K562 (cell line): ENCODE results near the gene DAG1. TPM values are rescaled to one million over a fixed set of nuclear protein-coding genes. Genes with fewer than 3 reads are reported as not detected.

ENCODE experiments used
- ARID1B ChIP-seq: fragments of 450-650 bp; IDR thresholded peaks from 2 replicates; pipeline ENCODE4 v1.6.1; 2016; ENCODE audit warnings: antibody characterized with exemption, mild to moderate bottlenecking, inconsistent platforms
- CEBPG ChIP-seq, 3 experiments: fragments of 200-800 bp in 1 of 3; sonication (Bioruptor generic) in 1 of 3; sonication (generic) in 1 of 3; formaldehyde crosslinking in 1 of 3; IDR thresholded peaks in 2 of 3; conservative IDR thresholded peaks in 1 of 3; 2 replicates each; pipeline versions ENCODE4 v1.6.1 to v1.8.0; 2016 to 2022; ENCODE audit warnings: missing compliant biosample characterization in 2 of 3, missing genetic modification characterization in 2 of 3, mild to moderate bottlenecking in 1 of 3, missing genetic modification reagents in 1 of 3
- JUN ChIP-seq, 2 experiments: sonication (generic) in 1 of 2; formaldehyde crosslinking in 1 of 2; IDR thresholded peaks; 2 replicates each; pipeline versions ENCODE4 v1.6.1 to v1.8.0; 2012 to 2022; ENCODE audit warnings: borderline replicate concordance in 2 of 2, mild to moderate bottlenecking in 2 of 2, improper control_type of control experiment in 1 of 2, low read depth in 1 of 2, low read length in 1 of 2, missing genetic modification reagents in 1 of 2
- KAT7 ChIP-seq: sonication (generic); formaldehyde crosslinking; IDR thresholded peaks from 2 replicates; pipeline ENCODE4 v1.8.0; 2022; ENCODE audit warnings: missing genetic modification reagents, mild to moderate bottlenecking, borderline replicate concordance
- MAFF ChIP-seq: IDR thresholded peaks from 2 replicates; pipeline ENCODE4 v1.6.1; 2012; ENCODE audit warnings: low read length, improper control_type of control experiment
- MYC ChIP-seq, 2 experiments: fragments of 250-450 bp in 1 of 2; sonication (Bioruptor Pico) in 1 of 2; IDR thresholded peaks; 2 replicates each; pipeline versions ENCODE4 v1.5.1 to v1.6.1; 2012 to 2021; ENCODE audit warnings: low read depth in 2 of 2, borderline replicate concordance in 1 of 2, improper control_type of control experiment in 1 of 2, low read length in 1 of 2, mild to moderate bottlenecking in 1 of 2, moderate library complexity in 1 of 2
- RAD51 ChIP-seq: fragments of 450-650 bp; IDR thresholded peaks from 2 replicates; pipeline ENCODE4 v1.7.1; 2016; ENCODE audit warnings: low read depth, mild to moderate bottlenecking, borderline replicate concordance
- SMARCA4 ChIP-seq: fragments of 450-650 bp; IDR thresholded peaks from 2 replicates; pipeline ENCODE4 v1.6.1; 2016
- TBL1XR1 ChIP-seq, 2 experiments: IDR thresholded peaks; 2 replicates each; pipeline ENCODE4 v1.6.1; 2012; ENCODE audit warnings: improper control_type of control experiment in 2 of 2, low read length in 2 of 2, mild to moderate bottlenecking in 1 of 2
- ZFP30 ChIP-seq: fragments of 250-450 bp; sonication (Bioruptor Pico); IDR thresholded peaks from 2 replicates; pipeline ENCODE4 v1.8.0; 2022; ENCODE audit warnings: moderate library complexity, mild to moderate bottlenecking, inconsistent platforms, borderline replicate concordance
- polyA plus RNA-seq, 8 experiments: library from polyadenylated mRNA; depleted of rRNA in 4 of 8; stranded (reverse) in 5 of 8; unstranded in 3 of 8; fragments of >200 nt; fragmentation: Nextera tagmentation in 2 of 8; fragmentation: Illumina TruSeq in 1 of 8; extraction: Ambion mirVana in 2 of 8; extraction: Trizol in 1 of 8; gene quantifications; 2 replicates each; pipeline versions ENCODE4 v1.2.1 to v1.2.3, GENCODE V29; 2011 to 2014; ENCODE audit warnings: inconsistent platforms in 1 of 8, missing spikeins in 1 of 8
- total RNA-seq, 7 experiments: library from RNA; depleted of rRNA in 6 of 7; stranded (reverse); fragments of >200 nt in 6 of 7; fragmentation: Illumina TruSeq in 2 of 7; extraction: Trizol in 2 of 7; gene quantifications; 2 replicates each; pipeline versions ENCODE4 v1.2.1 to v1.2.3, GENCODE V29; 2011 to 2021; ENCODE audit warnings: low replicate concordance in 1 of 7
- TF ChIP-seq, protein P1 (sequence below), 2 experiments: fragments of 450-650 bp in 1 of 2; IDR thresholded peaks; 2 replicates each; pipeline ENCODE4 v1.6.1; 2011 to 2017; ENCODE audit warnings: low read depth in 2 of 2, antibody characterized with exemption in 1 of 2, borderline replicate concordance in 1 of 2, low read length in 1 of 2, mild to moderate bottlenecking in 1 of 2, mixed read lengths in 1 of 2; ENCODE audit not compliant: control insufficient read depth in 1 of 2
- TF ChIP-seq, protein P2 (sequence below), 2 experiments: IDR thresholded peaks; 2 replicates each; pipeline ENCODE4 v1.6.1; 2011; ENCODE audit warnings: borderline replicate concordance in 1 of 2, control low read depth in 1 of 2, low read depth in 1 of 2, low read length in 1 of 2, mild to moderate bottlenecking in 1 of 2, mixed read lengths in 1 of 2, moderate library complexity in 1 of 2; ENCODE audit not compliant: insufficient read depth in 1 of 2, insufficient read length in 1 of 2, poor library complexity in 1 of 2, severe bottlenecking in 1 of 2; ENCODE audit errors: extremely low read depth in 1 of 2

Gene DAG1
- total and polyA plus RNA-seq, 9 of the 15 experiments (the other 6 are each of a cell fraction or from before 2014, with no cell fraction given), result 0.29 to 19.6 (median 8.2) TPM

DNA sequence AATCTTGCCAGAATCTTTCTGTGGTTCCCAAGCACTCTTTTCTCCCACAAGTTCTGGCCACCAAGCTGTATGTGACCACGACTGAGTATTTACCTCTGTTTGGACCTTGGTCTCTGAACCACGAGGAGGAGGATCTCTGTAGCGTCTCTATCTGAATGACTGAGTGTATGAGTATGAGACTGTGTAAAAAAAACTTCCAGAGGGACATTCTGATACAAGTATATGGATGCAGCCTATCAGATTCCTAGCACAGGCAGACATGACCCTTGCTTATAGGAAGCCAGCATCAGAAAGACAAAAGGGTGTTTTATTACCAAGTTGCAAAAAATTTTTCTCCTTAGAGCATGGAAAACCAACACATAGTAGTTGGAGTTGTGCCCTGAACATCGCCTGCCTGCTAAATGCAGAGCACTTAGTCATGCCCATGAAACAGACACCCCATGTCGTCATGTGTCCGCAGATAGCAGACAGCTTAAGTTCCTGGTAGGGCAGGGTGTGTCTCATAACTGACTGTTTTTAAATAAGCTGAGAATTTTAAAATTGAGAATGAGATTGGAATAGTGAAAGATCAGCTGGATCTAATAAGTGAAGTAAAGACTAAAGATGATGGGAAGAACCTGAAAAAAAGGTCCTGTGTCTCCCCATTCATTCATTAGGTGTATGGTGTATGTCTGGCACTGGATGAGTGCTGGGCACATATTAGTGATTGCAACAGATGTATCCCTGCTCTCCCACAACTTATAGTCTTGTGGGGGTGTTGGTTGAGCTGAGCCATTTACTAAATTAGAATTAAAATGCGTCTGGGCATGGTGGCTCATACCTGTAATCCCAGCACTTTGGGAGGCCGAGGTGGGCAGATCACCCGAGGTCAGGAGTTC lies 30.9 kb downstream of the DAG1 start (continued):
- TF ChIP-seq ARID1B, result peak; percentile 64
- peak; percentile 15; the same call in 1 of the 2 replicates for TF ChIP-seq RAD51
- TF ChIP-seq MYC (IDR thresholded peaks at IDR 0.05; ENCODE audit: low read depth, low read length), result peak; percentile 17; the same call in 1 of the 2 replicates
- TF ChIP-seq MYC (CRISPR knock-in tag; IDR thresholded peaks at IDR 0.05; ENCODE audit: borderline replicate concordance, low read depth), result no peak
- TF ChIP-seq ZFP30 (CRISPR knock-in tag), result no peak
- TF ChIP-seq, protein P1, sequence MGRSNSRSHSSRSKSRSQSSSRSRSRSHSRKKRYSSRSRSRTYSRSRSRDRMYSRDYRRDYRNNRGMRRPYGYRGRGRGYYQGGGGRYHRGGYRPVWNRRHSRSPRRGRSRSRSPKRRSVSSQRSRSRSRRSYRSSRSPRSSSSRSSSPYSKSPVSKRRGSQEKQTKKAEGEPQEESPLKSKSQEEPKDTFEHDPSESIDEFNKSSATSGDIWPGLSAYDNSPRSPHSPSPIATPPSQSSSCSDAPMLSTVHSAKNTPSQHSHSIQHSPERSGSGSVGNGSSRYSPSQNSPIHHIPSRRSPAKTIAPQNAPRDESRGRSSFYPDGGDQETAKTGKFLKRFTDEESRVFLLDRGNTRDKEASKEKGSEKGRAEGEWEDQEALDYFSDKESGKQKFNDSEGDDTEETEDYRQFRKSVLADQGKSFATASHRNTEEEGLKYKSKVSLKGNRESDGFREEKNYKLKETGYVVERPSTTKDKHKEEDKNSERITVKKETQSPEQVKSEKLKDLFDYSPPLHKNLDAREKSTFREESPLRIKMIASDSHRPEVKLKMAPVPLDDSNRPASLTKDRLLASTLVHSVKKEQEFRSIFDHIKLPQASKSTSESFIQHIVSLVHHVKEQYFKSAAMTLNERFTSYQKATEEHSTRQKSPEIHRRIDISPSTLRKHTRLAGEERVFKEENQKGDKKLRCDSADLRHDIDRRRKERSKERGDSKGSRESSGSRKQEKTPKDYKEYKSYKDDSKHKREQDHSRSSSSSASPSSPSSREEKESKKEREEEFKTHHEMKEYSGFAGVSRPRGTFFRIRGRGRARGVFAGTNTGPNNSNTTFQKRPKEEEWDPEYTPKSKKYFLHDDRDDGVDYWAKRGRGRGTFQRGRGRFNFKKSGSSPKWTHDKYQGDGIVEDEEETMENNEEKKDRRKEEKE (IDR thresholded peaks at IDR 0.05; ENCODE audit: borderline replicate concordance in 1 of 2, control insufficient read depth in 1 of 2, low read depth in 2 of 2, low read length in 1 of 2), result no peak
- peak; percentile 32; the same call in 1 of the 2 replicates for TF ChIP-seq CEBPG (CRISPR knock-in tag; IDR thresholded peaks at IDR 0.05)
- no peak for TF ChIP-seq CEBPG (tag; conservative IDR thresholded peaks at IDR 0.05 in 1 of 2, IDR thresholded peaks at IDR 0.05 in 1 of 2)
- TF ChIP-seq JUN (IDR thresholded peaks at IDR 0.05; ENCODE audit: borderline replicate concordance, low read depth, low read length), result 0 out of 2 replicates have a peak, but pooled peaks have one; percentile 31
- no peak for TF ChIP-seq JUN (CRISPR knock-in tag; IDR thresholded peaks at IDR 0.05; ENCODE audit: borderline replicate concordance)
- TF ChIP-seq SMARCA4, result peak; percentile 69; the same call in 1 of the 2 replicates
- 0 out of 2 replicates have a peak, but pooled peaks have one; percentile 3 for TF ChIP-seq MAFF
- TF ChIP-seq KAT7 (CRISPR knock-in tag), result 0 out of 2 replicates have a peak, but pooled peaks have one; percentile 18
- TF ChIP-seq, protein P2, sequence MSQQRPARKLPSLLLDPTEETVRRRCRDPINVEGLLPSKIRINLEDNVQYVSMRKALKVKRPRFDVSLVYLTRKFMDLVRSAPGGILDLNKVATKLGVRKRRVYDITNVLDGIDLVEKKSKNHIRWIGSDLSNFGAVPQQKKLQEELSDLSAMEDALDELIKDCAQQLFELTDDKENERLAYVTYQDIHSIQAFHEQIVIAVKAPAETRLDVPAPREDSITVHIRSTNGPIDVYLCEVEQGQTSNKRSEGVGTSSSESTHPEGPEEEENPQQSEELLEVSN (IDR thresholded peaks at IDR 0.05; ENCODE audit: borderline replicate concordance in 1 of 2, extremely low read depth in 1 of 2, insufficient read depth in 1 of 2, insufficient read length in 1 of 2, low read depth in 1 of 2, low read length in 1 of 2, poor library complexity in 1 of 2, severe bottlenecking in 1 of 2), result no peak
- no peak for TF ChIP-seq TBL1XR1 (IDR thresholded peaks at IDR 0.05; ENCODE audit: low read length in 2 of 2)
